Loucy (cell line): ENCODE results near the gene SRI.

Experiments
- H2AFZ ChIP-seq: fragments of 200-600 bp; sonication (generic); 2 replicates; pipeline ENCODE4 v1.6.0; 2016; ENCODE audit warnings: antibody characterized with exemption, mild to moderate bottlenecking, low read length, moderate library complexity
- H3F3A ChIP-seq: fragments of 200-600 bp; 2 replicates; pipeline ENCODE4 v1.6.0; 2016; ENCODE audit warnings: antibody characterized with exemption, low read depth, mild to moderate bottlenecking
- H3K27me3 ChIP-seq: fragments of 200-600 bp; sonication (generic); 2 replicates; pipeline ENCODE4 v1.6.1; 2014; ENCODE audit warnings: low read length, mild to moderate bottlenecking; ENCODE audit not compliant: insufficient read depth, poor library complexity, severe bottlenecking
- H3K36me3 ChIP-seq: fragments of 200-600 bp; sonication (generic); 2 replicates; pipeline ENCODE4 v1.6.1; 2016; ENCODE audit warnings: low read length; ENCODE audit not compliant: insufficient read depth
- H3K4me1 ChIP-seq: fragments of 200-600 bp; sonication (generic); 2 replicates; pipeline ENCODE4 v1.5.1; 2014; ENCODE audit warnings: low read length, mild to moderate bottlenecking; ENCODE audit not compliant: insufficient read depth, poor library complexity, severe bottlenecking
- H3K4me2 ChIP-seq: fragments of 200-600 bp; sonication (generic); 2 replicates; pipeline ENCODE4 v1.6.0; 2014; ENCODE audit warnings: antibody characterized with exemption, low read length, low read depth, mild to moderate bottlenecking; ENCODE audit not compliant: poor library complexity, severe bottlenecking
- H3K4me3 ChIP-seq: fragments of 200-600 bp; sonication (generic); 2 replicates; pipeline ENCODE4 v1.5.1; 2014; ENCODE audit warnings: low read length, mild to moderate bottlenecking, mixed read lengths; ENCODE audit not compliant: poor library complexity, severe bottlenecking
- H3K79me2 ChIP-seq: fragments of 200-600 bp; sonication (generic); 2 replicates; pipeline ENCODE4 v1.6.1; 2014; ENCODE audit warnings: low read length; ENCODE audit not compliant: insufficient read depth
- H3K9ac ChIP-seq: fragments of 200-600 bp; sonication (generic); 2 replicates; pipeline ENCODE4 v1.6.0; 2014; ENCODE audit warnings: mild to moderate bottlenecking, low read depth, low read length, moderate library complexity; ENCODE audit not compliant: poor library complexity, severe bottlenecking
- H3K9me2 ChIP-seq: fragments of 200-600 bp; sonication (generic); replicated peaks from 2 replicates; pipeline ENCODE4 v1.6.1; 2016; ENCODE audit warnings: low read depth, low read length, mixed read lengths
- H3K9me3 ChIP-seq: fragments of 200-600 bp; sonication (generic); 2 replicates; pipeline ENCODE4 v1.6.1; 2014; ENCODE audit warnings: mild to moderate bottlenecking, antibody characterized with exemption, low read length, low read depth; ENCODE audit not compliant: insufficient read depth
- H4K20me1 ChIP-seq: fragments of 200-600 bp; sonication (generic); 2 replicates; pipeline ENCODE4 v1.6.0; 2014; ENCODE audit warnings: antibody characterized with exemption, low read length, mild to moderate bottlenecking; ENCODE audit not compliant: insufficient read depth, poor library complexity, severe bottlenecking
- CTCF ChIP-seq: fragments of 200-600 bp; sonication (generic); conservative IDR thresholded peaks from 2 replicates; pipeline ENCODE4 v1.5.1; 2014; ENCODE audit warnings: mild to moderate bottlenecking, antibody characterized with exemption, low read length
- EZH2phosphoT487 ChIP-seq: fragments of 200-600 bp; IDR thresholded peaks from 2 replicates; pipeline ENCODE4 v1.6.1; 2018; ENCODE audit warnings: antibody characterized with exemption, mild to moderate bottlenecking, moderate library complexity, borderline replicate concordance

Gene SRI

GRCh38 chr7:88205179-88205578, 14.7 kb downstream of the SRI start:
- Histone ChIP-seq H3K9me2 (no peaks in the 10 kb centered on the region), H3F3A (no peaks in the 10 kb centered on the region; the same call in 1 of the 2 replicates), H3K9ac (no peak overlapping the region), H4K20me1 (no peaks in the 10 kb centered on the region), H3K4me1 (no peaks in the 10 kb centered on the region), H3K4me2 (no peak overlapping the region), H2AFZ (no peak overlapping the region), H3K27me3 (no peaks in the 10 kb centered on the region), H3K36me3 (peaks cover 66% of the 10 kb centered on the region; the same call in 1 of the 2 replicates), H3K4me3 (no peak overlapping the region), H3K79me2 (no peaks in the 10 kb centered on the region), H3K9me3 (no peaks in the 10 kb centered on the region)
- TF ChIP-seq CTCF (no peak), EZH2phosphoT487 (no peak)

DNA sequence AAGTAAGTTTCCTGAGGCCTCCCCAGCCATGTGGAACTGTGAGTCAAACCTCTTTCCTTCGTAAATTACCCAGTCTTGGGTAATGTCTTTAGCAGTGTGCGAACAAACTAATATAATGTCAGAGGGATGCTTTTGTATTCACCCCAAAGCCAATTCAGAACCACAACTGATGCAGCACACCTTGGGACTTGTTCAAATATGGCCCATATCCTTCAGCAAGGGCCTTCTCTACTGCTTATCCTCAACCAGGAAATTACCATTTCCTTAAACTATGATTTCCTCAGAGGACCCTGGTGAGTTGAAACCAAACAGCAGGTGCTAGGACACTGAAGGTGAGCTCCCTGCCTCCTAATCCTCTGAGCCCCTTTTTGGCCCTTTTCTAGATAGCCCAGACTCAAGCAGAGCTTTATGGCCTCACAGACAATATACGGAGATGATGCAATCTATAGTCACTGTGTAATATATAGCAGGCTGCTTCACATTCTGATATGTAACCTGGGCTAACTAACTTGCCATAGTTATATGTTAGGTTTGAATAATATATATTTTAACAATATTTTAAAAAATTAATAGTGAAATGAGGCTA, 15.2 kb downstream of the SRI start:
- no peak for TF ChIP-seq EZH2phosphoT487
- H3K36me3 ChIP-seq = peaks cover 62% of the 10 kb centered on the region; the same call in 1 of the 2 replicates
- H3K4me2 ChIP-seq = no peak overlapping the region
- H3K27me3 ChIP-seq = no peaks in the 10 kb centered on the region
- no peak overlapping the region for H3K4me3 ChIP-seq
- H3K79me2 ChIP-seq = no peaks in the 10 kb centered on the region
- no peaks in the 10 kb centered on the region for H3K9me2 ChIP-seq
- no peaks in the 10 kb centered on the region for H3K4me1 ChIP-seq
- H3F3A ChIP-seq = no peaks in the 10 kb centered on the region; the same call in 1 of the 2 replicates
- no peak overlapping the region for H3K9ac ChIP-seq
- H2AFZ ChIP-seq = no peak overlapping the region
- H3K9me3 ChIP-seq = no peaks in the 10 kb centered on the region
- H4K20me1 ChIP-seq = no peaks in the 10 kb centered on the region

DNA sequence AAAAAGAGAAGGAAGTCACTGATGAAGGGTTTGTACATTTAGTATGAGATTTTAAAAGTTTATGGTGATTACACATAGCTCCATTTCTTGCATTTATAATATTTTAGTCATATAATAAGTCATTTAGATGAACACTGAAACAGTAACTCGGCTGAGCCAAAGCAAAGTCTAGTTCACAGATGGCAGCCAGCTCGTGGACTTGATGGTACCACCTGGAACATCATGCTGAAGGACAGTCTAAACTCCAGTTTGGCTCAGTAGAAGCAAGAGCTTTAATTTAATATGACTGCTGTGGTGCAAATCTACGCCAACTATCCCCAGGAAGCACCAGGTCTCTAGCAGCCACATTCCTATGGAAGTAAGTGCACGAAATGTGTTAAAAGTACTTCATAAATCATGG, 16.4 kb downstream of the SRI start:
- no peaks in the 10 kb centered on the region; the same call in 1 of the 2 replicates for H3F3A ChIP-seq
- H3K4me3 ChIP-seq = no peak overlapping the region
- no peaks in the 10 kb centered on the region for H3K9me3 ChIP-seq
- no peak overlapping the region for H3K9ac ChIP-seq
- no peaks in the 10 kb centered on the region for H3K9me2 ChIP-seq
- no peaks in the 10 kb centered on the region for H3K4me1 ChIP-seq
- H4K20me1 ChIP-seq = no peaks in the 10 kb centered on the region
- H2AFZ ChIP-seq = no peak overlapping the region
- no peak overlapping the region for H3K4me2 ChIP-seq
- H3K36me3 ChIP-seq = peaks cover 52% of the 10 kb centered on the region; the same call in 1 of the 2 replicates
- TF ChIP-seq CTCF (no peak), EZH2phosphoT487 (no peak)
- no peaks in the 10 kb centered on the region for H3K79me2 ChIP-seq
- H3K27me3 ChIP-seq = no peaks in the 10 kb centered on the region

GRCh38 chr7:88202799-88203198, 17.0 kb downstream of the SRI start:
- Histone ChIP-seq H3K27me3 (no peaks in the 10 kb centered on the region), H3K4me3 (no peak overlapping the region), H3K79me2 (no peaks in the 10 kb centered on the region), H3K36me3 (peaks cover 46% of the 10 kb centered on the region; the same call in 1 of the 2 replicates), H3K4me2 (no peak overlapping the region), H3K4me1 (no peaks in the 10 kb centered on the region), H3K9me3 (no peaks in the 10 kb centered on the region), H3K9me2 (no peaks in the 10 kb centered on the region), H2AFZ (no peak overlapping the region), H4K20me1 (no peaks in the 10 kb centered on the region), H3F3A (no peaks in the 10 kb centered on the region; the same call in 1 of the 2 replicates), H3K9ac (no peak overlapping the region)
- TF ChIP-seq CTCF = no peak
- no peak for TF ChIP-seq EZH2phosphoT487
